ENCODE data around the gene ALOX5. TPM values are rescaled to one million over a fixed set of nuclear protein-coding genes. Genes with fewer than 3 reads are reported as not detected.

ALOX5 gene
- total RNA-seq, 1 experiment from 2014 or later, result not detected

DNA sequence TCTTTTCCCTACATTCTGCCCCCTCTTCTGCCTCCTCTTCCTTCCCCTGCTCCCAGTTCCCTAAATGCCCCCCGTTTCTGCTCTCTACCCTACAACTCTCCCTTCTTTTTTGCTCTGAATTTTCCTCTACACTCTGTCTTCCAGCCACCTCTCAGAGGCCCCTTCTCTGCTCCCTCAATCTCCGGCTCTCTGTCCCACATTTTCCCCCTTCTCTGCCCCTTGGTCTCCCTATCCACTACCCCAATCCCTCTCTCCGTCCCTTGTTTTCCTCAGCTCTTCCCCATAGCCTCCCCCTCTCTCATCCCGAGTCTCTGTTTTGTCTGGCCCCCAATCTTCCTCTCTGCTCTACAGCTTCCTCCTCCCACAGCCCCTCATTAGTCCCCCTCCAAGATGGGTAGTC is 3.3 kb downstream of the ALOX5 start:
- ChIA-PET POLR2A (ENCODE audit: low non-redundant PET) (no interaction called here), CTCF (no interaction called here)
- Histone ChIP-seq H3K36me3 (ENCODE audit: insufficient read depth, low read length, poor library complexity, severe bottlenecking) (no peaks in the 10 kb centered on the region), H3K27ac (ENCODE audit: low read depth, low read length, poor library complexity, severe bottlenecking) (no peak overlapping the region), H3K4me1 (ENCODE audit: insufficient read depth, low read length, poor library complexity, severe bottlenecking) (no peaks in the 10 kb centered on the region), H3K4me3 (ENCODE audit: low read depth, low read length, poor library complexity, severe bottlenecking) (no peak overlapping the region), H3K27me3 (replicated peaks; ENCODE audit: insufficient read depth, low read depth, low read length, poor library complexity) (peaks cover 48% of the 10 kb centered on the region), H3K9me3 (ENCODE audit: low read depth, low read length, poor library complexity, severe bottlenecking) (no peaks in the 10 kb centered on the region)
- TF ChIP-seq EZH2 (IDR thresholded peaks at IDR 0.05; ENCODE audit: borderline replicate concordance, low read depth, low read length, poor library complexity, severe bottlenecking), result no peak
- TF ChIP-seq, protein P1, sequence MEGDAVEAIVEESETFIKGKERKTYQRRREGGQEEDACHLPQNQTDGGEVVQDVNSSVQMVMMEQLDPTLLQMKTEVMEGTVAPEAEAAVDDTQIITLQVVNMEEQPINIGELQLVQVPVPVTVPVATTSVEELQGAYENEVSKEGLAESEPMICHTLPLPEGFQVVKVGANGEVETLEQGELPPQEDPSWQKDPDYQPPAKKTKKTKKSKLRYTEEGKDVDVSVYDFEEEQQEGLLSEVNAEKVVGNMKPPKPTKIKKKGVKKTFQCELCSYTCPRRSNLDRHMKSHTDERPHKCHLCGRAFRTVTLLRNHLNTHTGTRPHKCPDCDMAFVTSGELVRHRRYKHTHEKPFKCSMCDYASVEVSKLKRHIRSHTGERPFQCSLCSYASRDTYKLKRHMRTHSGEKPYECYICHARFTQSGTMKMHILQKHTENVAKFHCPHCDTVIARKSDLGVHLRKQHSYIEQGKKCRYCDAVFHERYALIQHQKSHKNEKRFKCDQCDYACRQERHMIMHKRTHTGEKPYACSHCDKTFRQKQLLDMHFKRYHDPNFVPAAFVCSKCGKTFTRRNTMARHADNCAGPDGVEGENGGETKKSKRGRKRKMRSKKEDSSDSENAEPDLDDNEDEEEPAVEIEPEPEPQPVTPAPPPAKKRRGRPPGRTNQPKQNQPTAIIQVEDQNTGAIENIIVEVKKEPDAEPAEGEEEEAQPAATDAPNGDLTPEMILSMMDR (conservative IDR thresholded peaks at IDR 0.05; ENCODE audit: low read depth, low read length), result no peak
- no peak for DNase-seq (ENCODE audit: low spot score)
- intact Hi-C loops (cut with micrococcal nuclease; ENCODE audit: unreplicated experiment), result no loop called here
- no TSS peak for BruUV-seq (replicated peaks)

DNA sequence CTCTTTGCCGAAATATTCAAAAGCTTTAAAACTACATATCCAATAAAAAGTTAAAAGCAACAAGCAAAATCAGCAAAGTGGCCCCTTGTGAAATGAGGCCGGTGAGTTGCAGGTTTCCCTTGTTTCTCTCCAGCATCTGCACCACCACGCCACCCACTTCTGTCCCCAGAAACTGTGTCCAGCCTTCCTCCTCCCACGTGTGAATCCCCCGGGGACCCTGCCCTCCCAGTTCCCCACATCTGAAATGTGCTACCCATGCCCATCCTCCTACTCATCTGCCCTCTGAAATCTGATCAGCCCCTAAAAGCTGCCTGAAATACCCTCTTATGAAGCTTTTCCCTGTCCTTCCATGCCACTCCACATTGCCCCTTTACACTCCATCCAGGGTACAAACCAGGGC is 3.8 kb downstream of the ALOX5 start:
- H3K36me3 ChIP-seq (ENCODE audit: insufficient read depth, low read length, poor library complexity, severe bottlenecking), result no peaks in the 10 kb centered on the region
- H3K9me3 ChIP-seq (ENCODE audit: low read depth, low read length, poor library complexity, severe bottlenecking), result no peaks in the 10 kb centered on the region
- no peak for DNase-seq (ENCODE audit: low spot score)
- H3K4me3 ChIP-seq (ENCODE audit: low read depth, low read length, poor library complexity, severe bottlenecking), result no peak overlapping the region
- no peaks in the 10 kb centered on the region for H3K4me1 ChIP-seq (ENCODE audit: insufficient read depth, low read length, poor library complexity, severe bottlenecking)
- peaks cover 43% of the 10 kb centered on the region for H3K27me3 ChIP-seq (replicated peaks; ENCODE audit: insufficient read depth, low read depth, low read length, poor library complexity)
- ChIA-PET POLR2A (ENCODE audit: low non-redundant PET) (no interaction called here), CTCF (no interaction called here)
- H3K27ac ChIP-seq (ENCODE audit: low read depth, low read length, poor library complexity, severe bottlenecking), result no peak overlapping the region
- BruUV-seq (replicated peaks), result no TSS peak
- TF ChIP-seq EZH2 (IDR thresholded peaks at IDR 0.05; ENCODE audit: borderline replicate concordance, low read depth, low read length, poor library complexity, severe bottlenecking), result no peak
- TF ChIP-seq, protein P1 (conservative IDR thresholded peaks at IDR 0.05; ENCODE audit: low read depth, low read length), result no peak
- intact Hi-C loops (cut with micrococcal nuclease; ENCODE audit: unreplicated experiment), result no loop called here

DNA sequence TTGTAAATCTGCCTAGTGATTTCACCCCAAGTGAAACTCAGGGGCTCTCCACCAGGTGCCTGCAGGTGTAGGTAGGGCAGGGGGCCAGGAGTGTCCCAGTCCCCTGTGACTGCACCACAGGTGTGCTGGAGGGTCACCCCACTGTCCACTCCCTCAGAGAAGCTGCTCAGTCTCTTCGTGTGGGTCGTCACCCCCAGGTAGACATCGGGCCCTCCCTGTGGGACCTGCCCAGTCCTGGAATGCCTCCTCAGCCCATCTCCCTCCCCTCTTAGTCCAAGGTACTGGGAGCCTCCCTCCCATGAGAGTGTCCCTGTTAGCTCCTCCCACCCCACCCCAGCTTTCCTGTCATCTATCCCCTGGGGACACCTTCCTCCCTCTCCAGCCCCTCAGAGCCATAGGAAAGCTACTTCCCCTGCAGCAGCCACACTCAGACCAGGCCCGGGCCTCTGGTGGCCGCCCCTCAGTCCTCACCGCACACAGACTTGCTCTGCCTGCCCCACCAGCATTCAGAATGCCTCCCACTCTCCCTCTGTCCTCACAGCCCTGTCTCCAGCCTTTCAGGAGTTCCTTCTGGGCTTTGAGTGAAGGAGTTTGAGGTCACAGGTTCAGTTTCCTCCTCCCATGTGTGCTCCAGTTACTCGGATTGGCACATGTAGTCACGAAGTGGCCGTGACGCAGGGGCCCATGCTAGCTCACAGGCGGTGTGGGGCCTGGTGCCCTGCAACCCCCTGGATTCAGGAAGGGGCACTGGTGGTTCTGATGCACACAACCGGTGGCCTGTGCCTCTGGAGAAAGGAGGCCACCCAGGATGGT is 5.1 kb downstream of the ALOX5 start:
- peaks cover 33% of the 10 kb centered on the region for H3K27me3 ChIP-seq (replicated peaks; ENCODE audit: insufficient read depth, low read depth, low read length, poor library complexity)
- intact Hi-C loops (cut with micrococcal nuclease; ENCODE audit: unreplicated experiment), result no loop called here
- TF ChIP-seq, protein P1 (conservative IDR thresholded peaks at IDR 0.05; ENCODE audit: low read depth, low read length), result no peak
- no peak for TF ChIP-seq EZH2 (IDR thresholded peaks at IDR 0.05; ENCODE audit: borderline replicate concordance, low read depth, low read length, poor library complexity, severe bottlenecking)
- no peaks in the 10 kb centered on the region for H3K36me3 ChIP-seq (ENCODE audit: insufficient read depth, low read length, poor library complexity, severe bottlenecking)
- CTCF ChIA-PET, result no interaction called here
- H3K4me1 ChIP-seq (ENCODE audit: insufficient read depth, low read length, poor library complexity, severe bottlenecking), result no peaks in the 10 kb centered on the region
- no peak overlapping the region for H3K27ac ChIP-seq (ENCODE audit: low read depth, low read length, poor library complexity, severe bottlenecking)
- DNase-seq (ENCODE audit: low spot score), result no peak
- no TSS peak for BruUV-seq (replicated peaks)
- no peak overlapping the region for H3K4me3 ChIP-seq (ENCODE audit: low read depth, low read length, poor library complexity, severe bottlenecking)
- POLR2A ChIA-PET (ENCODE audit: low non-redundant PET), result no interaction called here
- H3K9me3 ChIP-seq (ENCODE audit: low read depth, low read length, poor library complexity, severe bottlenecking), result no peaks in the 10 kb centered on the region
